ENCODE results near the gene KBTBD7.
A peak's percentile ranks its signal among the peaks of the same experiment; 100 is the strongest.
"Not testable (repeated sequence)": the region's sequence is repeated elsewhere in the genome, so short reads cannot be mapped to it uniquely, and the experiment has no call there.

KBTBD7 gene

GRCh38 chr13:41196620-41197019 lies 2.3 kb upstream of the KBTBD7 start:
- DNase-seq = no peak

- no peak for DNase-seq
Measured at GRCh38 chr13:41196011-41196410, 1.6 kb upstream of the KBTBD7 start.

- DNase-seq = no peak
Measured at GRCh38 chr13:41193469-41193868, 900 bp downstream of the KBTBD7 start.

GRCh38 chr13:41188584-41188983 lies 5.8 kb downstream of the KBTBD7 start:
- no peak for DNase-seq

- no peak for DNase-seq
Measured at GRCh38 chr13:41186481-41186880, 7.9 kb downstream of the KBTBD7 start.

- DNase-seq = no peak
Measured at GRCh38 chr13:41182231-41182630, 12.1 kb downstream of the KBTBD7 start.

- no peak for DNase-seq
Measured at GRCh38 chr13:41179593-41180250, 14.6 kb downstream of the KBTBD7 start.

- DNase-seq = no peak
Measured at GRCh38 chr13:41178040-41178439, 16.3 kb downstream of the KBTBD7 start.

GRCh38 chr13:41177616-41178015 lies 16.8 kb downstream of the KBTBD7 start:
- no peak for DNase-seq

GRCh38 chr13:41175576-41175975 lies 18.8 kb downstream of the KBTBD7 start:
- DNase-seq = not testable (repeated sequence)

- no peak for DNase-seq
Measured at GRCh38 chr13:41162151-41162550, 32.2 kb downstream of the KBTBD7 start.

- no peak for DNase-seq
Measured at GRCh38 chr13:41159174-41159573, 35.2 kb downstream of the KBTBD7 start.

GRCh38 chr13:41157048-41157717 lies 37.2 kb downstream of the KBTBD7 start:
- DNase-seq = no peak

- no peak for DNase-seq
Measured at GRCh38 chr13:41156620-41157019, 37.7 kb downstream of the KBTBD7 start.

- DNase-seq = no peak
Measured at GRCh38 chr13:41154042-41154441, 40.3 kb downstream of the KBTBD7 start.

GRCh38 chr13:41152005-41152404 lies 42.4 kb downstream of the KBTBD7 start:
- no peak for DNase-seq

- no peak for DNase-seq
Measured at GRCh38 chr13:41150058-41150457, 44.3 kb downstream of the KBTBD7 start.

GRCh38 chr13:41148419-41149283 lies 45.7 kb downstream of the KBTBD7 start:
- peak in 1 of 3 experiments; percentile 3 for DNase-seq

- DNase-seq = no peak
Measured at GRCh38 chr13:41145136-41145908, 49.0 kb downstream of the KBTBD7 start.

GRCh38 chr13:41144576-41144975 lies 49.8 kb downstream of the KBTBD7 start:
- DNase-seq = no peak
